Skeletal muscle satellite cell (primary cell): ENCODE measurements around the gene PRLH.
"Not testable (repeated sequence)": the region's sequence is repeated elsewhere in the genome, so short reads cannot be mapped to it uniquely, and the experiment has no call there.

ENCODE experiments used
- H3K27me3 ChIP-seq: 2 replicates; pipeline ENCODE4 v1.7.0; 2013; ENCODE audit warnings: low read length; ENCODE audit not compliant: control insufficient read depth, insufficient read depth
- H3K36me3 ChIP-seq: 2 replicates; pipeline ENCODE4 v1.7.0; 2013; ENCODE audit warnings: mild to moderate bottlenecking, control low read depth, low read length; ENCODE audit not compliant: insufficient read depth
- H3K4me1 ChIP-seq: 2 replicates; pipeline ENCODE4 v1.7.0; 2013; ENCODE audit warnings: low read length; ENCODE audit not compliant: control insufficient read depth, insufficient read depth
- H3K4me2 ChIP-seq: 2 replicates; pipeline ENCODE4 v1.7.0; 2013; ENCODE audit warnings: mild to moderate bottlenecking, low read length
- H3K4me3 ChIP-seq: 2 replicates; pipeline ENCODE4 v1.7.0; 2013; ENCODE audit warnings: low read length
- H3K9ac ChIP-seq: 2 replicates; pipeline ENCODE4 v1.7.0; 2013; ENCODE audit warnings: mild to moderate bottlenecking, low read depth, low read length, moderate library complexity
- H3K9me3 ChIP-seq: replicated peaks from 2 replicates; pipeline ENCODE4 v1.7.0; 2013; ENCODE audit warnings: mild to moderate bottlenecking, control low read depth, low read length

The PRLH gene

DNA sequence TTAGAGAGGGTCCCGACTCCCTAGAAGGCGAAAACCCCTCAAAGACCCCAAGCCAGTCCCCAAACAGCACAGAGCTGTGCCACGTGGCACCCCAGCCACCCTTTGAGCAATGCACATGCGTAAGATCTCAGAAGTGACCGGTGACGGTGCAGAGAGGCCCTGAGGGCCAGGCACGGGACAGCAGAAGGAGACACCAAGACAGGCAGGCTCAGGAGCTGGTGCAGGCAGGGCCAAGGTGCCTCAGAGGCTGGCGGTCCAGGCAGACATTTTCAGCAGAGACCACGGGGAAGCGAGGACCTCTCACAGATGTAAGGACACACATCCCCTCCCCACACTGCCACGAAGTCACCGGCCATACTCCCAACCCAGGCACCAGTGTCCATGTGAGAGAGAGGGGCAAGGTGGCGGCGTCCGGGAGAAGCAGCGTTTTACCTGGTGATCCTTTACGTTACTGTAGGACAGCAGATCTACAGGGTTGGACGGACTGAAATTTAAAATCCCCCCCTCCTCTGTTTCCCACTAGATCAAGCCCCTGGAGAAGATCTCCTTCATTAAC lies 26.1 kb downstream of the PRLH start:
- Histone ChIP-seq H3K9me3 (no peaks in the 10 kb centered on the region), H3K4me2 (no peak overlapping the region), H3K4me1 (no peaks in the 10 kb centered on the region), H3K4me3 (no peak overlapping the region), H3K9ac (no peak overlapping the region), H3K27me3 (no peaks in the 10 kb centered on the region), H3K36me3 (no peaks in the 10 kb centered on the region)

DNA sequence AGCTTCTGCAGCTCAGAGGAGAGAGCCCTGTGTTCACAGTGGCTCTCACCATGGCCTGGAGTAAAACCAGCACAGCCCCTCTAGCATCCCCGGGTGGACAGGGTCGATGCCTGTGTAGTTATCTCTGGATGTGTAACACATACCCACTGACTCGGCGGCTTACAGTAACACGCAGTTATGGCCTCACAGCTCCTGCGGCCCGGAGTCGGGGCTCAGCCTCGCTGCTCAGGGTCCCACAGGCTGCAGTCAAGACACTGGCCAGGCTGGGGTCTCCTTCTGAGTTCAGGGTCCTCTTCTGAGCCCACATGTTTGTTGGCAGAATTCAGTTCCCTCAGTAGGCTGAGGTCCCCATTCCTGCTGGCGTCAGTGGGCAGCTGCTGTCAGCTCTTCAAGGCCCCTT lies 26.7 kb downstream of the PRLH start:
- no peaks in the 10 kb centered on the region for H3K4me1 ChIP-seq

DNA sequence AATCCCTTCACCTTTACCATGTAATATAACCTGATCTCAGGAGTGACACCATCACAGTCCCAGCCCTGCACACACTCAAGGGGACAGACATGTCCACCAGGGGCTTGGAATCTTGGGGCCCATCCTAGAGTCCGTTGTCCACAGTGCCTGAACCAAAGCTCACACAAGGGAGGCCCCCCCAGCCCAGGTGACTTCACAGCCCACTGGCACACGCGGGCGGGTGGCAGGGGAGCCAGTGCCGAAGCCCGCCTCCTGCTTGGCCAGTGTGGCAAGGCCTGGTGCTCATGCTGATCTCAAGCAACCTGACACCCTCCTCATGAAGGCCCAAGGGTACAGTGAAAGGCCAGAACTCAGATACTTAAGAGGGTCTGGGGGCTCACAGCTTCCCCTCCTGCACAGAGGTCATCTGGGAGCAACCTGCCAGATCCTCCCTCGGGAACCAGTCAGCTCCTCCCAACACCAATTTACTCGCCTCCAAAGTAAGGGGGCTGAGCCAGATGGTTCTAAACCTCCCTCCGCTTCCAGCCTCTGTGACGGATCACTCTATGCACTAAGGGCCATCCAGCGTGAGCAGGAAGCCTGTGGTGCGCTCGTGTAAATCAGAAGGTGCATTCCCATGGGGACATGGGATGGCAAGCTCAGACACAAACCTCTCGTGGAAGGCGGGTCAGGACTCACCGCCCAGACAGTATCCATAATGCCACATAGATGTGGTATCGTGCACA lies 27.4 kb downstream of the PRLH start:
- no peaks in the 10 kb centered on the region for H3K4me1 ChIP-seq
- no peaks in the 10 kb centered on the region for H3K9me3 ChIP-seq
- H3K36me3 ChIP-seq: no peaks in the 10 kb centered on the region
- H3K9ac ChIP-seq: no peak overlapping the region
- H3K4me2 ChIP-seq: no peak overlapping the region
- H3K27me3 ChIP-seq: no peaks in the 10 kb centered on the region
- no peak overlapping the region for H3K4me3 ChIP-seq

More for the DNA sequence above, 26.7 kb downstream of the PRLH start:
- H3K27me3 ChIP-seq: no peaks in the 10 kb centered on the region
- H3K9ac ChIP-seq: no peak overlapping the region
- no peak overlapping the region for H3K4me3 ChIP-seq
- H3K36me3 ChIP-seq: no peaks in the 10 kb centered on the region
- H3K4me2 ChIP-seq: no peak overlapping the region
- no peaks in the 10 kb centered on the region for H3K9me3 ChIP-seq

DNA sequence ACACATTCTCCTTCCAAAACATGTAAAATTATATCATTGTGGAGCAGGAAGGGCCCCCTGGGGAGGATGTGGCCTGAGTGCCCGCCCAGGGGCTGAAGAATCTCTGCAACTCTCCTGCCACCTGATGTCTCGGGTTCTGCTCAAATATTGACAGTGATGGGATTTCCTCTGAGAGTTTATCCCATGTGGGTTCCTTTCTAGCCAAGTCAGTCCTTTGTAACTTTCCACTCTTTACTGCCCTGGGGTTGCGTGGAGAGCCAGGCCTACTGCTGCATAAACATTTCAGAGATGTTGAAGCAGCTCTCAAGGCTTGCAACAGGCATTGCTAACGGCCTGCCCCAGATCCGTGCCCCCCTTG lies 28.1 kb downstream of the PRLH start:
- Histone ChIP-seq H3K4me3 (no peak overlapping the region), H3K9me3 (no peaks in the 10 kb centered on the region), H3K4me2 (no peak overlapping the region), H3K9ac (no peak overlapping the region), H3K36me3 (no peaks in the 10 kb centered on the region), H3K27me3 (no peaks in the 10 kb centered on the region), H3K4me1 (no peaks in the 10 kb centered on the region)

DNA sequence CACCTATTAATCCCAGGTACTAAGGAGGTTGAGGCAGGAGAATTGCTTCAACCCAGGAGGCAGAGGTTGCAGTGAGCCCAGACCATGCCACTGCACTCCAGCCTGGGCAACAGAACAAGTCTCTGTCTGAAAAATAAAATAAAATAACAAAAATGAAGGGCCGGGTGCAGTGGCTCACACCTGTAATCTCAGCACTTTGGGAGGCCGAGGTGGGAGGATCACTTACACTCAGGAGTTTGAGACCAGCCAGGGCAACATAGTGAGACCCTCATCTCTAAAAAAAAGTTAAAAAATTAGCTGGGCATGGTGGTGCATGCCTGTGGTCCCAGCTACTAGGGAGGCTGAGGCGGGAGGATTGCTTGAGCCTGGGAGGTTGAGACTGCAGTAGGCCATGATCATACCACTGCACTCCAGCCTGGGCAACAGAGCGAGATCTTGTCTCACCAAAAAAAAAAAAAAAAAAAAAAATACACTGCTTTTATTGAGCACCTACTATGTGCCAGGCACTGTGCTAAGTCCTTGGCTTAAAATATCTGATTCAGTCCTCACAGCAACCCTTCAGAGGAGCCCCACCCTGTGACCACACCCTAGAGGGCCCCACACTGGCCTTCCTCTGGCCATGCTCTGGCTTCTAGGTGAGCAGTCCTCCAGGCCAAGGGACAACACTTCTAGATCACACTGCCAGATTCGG lies 29.6 kb downstream of the PRLH start:
- peaks cover 14% of the 10 kb centered on the region for H3K4me1 ChIP-seq
- H3K27me3 ChIP-seq, H3K4me3 ChIP-seq, H3K36me3 ChIP-seq, H3K9me3 ChIP-seq, H3K4me2 ChIP-seq, H3K9ac ChIP-seq: not testable (repeated sequence)

DNA sequence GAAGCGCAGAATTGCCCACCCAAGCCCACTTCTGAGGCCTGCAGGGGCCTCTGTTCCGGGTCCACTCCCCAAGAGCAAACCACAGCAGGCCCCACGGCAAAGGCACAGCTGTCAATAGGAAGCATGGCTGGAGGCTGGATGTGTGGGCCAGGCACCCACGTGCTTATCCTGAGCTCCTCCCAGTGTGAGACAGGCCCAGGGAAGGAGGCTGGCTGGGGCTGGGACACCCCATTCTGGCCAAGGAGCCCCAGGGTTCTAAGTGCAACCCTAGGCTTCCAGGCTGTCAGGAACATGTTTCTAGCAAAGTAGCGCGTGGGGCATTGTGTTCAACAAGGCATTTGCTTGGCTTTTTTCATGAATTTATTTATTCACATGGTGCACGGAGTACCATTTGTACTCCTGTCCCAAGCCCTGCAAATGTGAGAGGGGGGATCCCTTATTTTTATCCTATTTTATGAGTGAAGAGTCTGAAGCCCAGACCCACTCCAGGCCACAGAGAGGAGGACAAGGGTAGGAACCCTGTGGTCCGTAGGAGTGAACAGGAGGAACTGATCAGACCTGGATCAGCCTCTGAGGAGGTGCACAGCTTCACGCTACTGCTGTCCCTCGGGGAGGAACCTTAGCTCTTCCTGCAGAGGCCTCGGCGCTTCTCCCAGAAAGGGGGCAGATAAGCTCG lies 30.3 kb downstream of the PRLH start:
- peaks cover 14% of the 10 kb centered on the region for H3K4me1 ChIP-seq
- no peak overlapping the region for H3K4me2 ChIP-seq
- H3K9me3 ChIP-seq: no peaks in the 10 kb centered on the region
- H3K27me3 ChIP-seq: no peaks in the 10 kb centered on the region
- no peak overlapping the region for H3K9ac ChIP-seq
- H3K4me3 ChIP-seq: no peak overlapping the region
- H3K36me3 ChIP-seq: no peaks in the 10 kb centered on the region

DNA sequence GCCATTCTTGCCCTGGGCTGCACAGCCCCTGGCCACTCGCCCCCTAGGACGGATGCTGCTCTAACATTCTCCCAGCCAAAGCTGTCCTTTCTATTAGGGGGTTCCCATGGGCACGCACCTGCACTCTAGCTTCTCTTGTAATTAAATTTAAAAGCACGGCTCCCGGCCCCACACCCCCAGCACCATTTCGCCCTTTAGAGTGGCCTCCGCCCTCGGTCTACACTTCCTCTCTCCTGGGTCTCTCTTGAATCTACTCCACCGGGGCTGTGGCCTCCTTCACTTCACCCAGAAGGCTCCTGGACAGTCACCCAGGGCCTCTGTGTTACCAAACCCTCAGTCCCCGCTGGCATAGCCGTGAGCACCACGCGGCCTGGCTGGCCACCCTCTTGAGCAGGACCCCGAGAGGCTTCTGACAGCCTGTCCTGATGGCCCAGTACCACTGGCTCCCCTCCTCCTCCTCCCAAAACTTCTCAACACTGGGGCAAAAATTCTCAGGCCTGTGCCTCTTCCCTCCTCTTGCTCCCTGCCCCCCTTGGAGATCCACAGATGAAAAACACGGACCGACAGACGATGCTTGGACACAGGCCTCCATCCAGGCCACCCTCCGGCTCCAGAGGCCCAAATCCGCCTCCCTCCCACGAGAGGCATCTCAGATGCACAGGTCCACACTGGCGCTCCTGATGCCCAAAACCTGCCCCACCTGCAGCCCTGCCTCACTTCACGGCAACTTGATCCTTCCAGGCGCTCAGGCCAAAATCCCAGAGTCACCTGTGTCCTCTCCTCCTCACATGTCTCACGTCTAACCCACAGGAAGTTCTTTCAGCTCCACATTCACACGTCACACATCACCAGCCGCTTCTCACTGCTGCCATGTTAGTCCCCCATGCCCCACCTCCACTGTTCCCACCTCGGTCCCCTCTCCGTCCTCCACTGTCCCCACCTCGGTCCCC lies 31.1 kb downstream of the PRLH start:
- H3K4me1 ChIP-seq: peaks cover 14% of the 10 kb centered on the region
- H3K4me3 ChIP-seq: no peak overlapping the region
- no peak overlapping the region for H3K4me2 ChIP-seq
- H3K27me3 ChIP-seq: no peaks in the 10 kb centered on the region
- no peaks in the 10 kb centered on the region for H3K9me3 ChIP-seq
- no peaks in the 10 kb centered on the region for H3K36me3 ChIP-seq
- H3K9ac ChIP-seq: no peak overlapping the region

DNA sequence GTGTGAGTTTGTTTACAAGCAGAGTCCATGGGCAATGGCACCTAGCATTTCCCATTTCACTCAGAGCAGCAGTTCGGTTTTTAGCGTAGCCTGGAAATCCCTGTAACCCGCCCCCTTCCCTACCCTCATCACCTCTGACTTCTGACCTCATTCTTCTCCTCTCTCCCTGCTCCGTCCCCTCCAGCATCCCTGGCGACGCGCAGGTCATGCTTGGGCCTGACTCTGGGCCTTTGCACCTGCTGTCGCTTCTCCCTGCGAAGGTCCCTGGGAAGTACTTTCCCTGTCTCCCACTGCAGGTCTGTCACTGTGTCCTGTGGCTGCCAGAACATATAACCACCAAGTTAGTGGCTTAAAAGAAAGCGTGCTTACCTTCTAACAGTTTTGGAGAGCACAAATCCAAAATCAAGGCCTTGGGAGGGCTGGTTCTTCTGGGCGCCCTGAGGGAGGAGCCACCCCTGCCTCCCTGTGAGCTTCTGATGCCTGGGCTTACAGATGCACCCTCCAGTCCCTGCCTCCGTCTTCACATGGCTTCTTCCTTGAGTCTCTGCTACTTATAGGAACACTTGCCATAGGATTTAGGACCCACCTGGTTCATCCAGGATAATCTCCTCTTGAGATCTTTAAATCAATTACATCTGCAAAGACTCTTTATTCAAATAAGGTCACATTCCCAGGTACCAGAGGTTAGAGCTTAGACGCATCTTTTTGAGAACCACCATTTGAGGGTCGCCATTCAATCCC lies 32.3 kb downstream of the PRLH start:
- no peak overlapping the region for H3K4me3 ChIP-seq
- peaks cover 18% of the 10 kb centered on the region for H3K4me1 ChIP-seq
- H3K9me3 ChIP-seq: no peaks in the 10 kb centered on the region
- H3K36me3 ChIP-seq: no peaks in the 10 kb centered on the region
- no peak overlapping the region for H3K4me2 ChIP-seq
- H3K9ac ChIP-seq: no peak overlapping the region
- no peaks in the 10 kb centered on the region for H3K27me3 ChIP-seq

DNA sequence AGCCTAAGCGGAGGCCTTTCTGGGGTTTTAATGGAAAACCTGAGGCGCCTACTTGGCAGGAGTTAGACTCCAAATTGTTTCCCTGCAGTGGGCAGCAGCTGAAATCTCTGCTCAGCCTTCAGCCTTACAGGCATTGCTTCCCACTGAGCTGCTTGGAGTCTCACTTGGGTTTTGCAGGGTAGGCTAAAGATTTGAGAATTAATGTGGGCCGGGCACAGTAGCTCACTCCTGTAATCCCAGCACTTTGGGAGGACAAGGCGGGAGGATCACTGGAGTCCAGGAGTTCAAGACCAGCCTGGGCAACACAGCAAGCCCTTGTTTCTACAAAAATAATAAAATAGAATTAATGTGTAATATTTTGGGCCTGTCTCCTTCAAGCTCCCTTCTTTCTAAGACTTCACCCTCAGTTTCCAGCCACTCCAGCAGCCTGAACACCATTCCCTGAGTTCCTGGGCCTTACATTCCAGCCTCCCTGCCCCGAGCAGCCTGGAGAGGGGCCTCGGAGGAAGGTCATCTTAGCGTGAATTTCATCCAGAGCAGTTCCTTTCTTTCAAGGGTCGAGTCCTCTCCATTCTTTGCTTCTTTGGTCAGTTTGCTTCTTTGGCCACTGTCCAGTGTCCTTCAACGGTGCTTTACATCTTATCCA lies 33.2 kb downstream of the PRLH start:
- Histone ChIP-seq H3K4me1 (peaks cover 22% of the 10 kb centered on the region), H3K36me3 (no peaks in the 10 kb centered on the region), H3K9me3 (no peaks in the 10 kb centered on the region), H3K9ac (peak overlapping the region; percentile 71), H3K27me3 (no peaks in the 10 kb centered on the region), H3K4me3 (peak overlapping the region; percentile 25), H3K4me2 (peak overlapping the region; percentile 70)

DNA sequence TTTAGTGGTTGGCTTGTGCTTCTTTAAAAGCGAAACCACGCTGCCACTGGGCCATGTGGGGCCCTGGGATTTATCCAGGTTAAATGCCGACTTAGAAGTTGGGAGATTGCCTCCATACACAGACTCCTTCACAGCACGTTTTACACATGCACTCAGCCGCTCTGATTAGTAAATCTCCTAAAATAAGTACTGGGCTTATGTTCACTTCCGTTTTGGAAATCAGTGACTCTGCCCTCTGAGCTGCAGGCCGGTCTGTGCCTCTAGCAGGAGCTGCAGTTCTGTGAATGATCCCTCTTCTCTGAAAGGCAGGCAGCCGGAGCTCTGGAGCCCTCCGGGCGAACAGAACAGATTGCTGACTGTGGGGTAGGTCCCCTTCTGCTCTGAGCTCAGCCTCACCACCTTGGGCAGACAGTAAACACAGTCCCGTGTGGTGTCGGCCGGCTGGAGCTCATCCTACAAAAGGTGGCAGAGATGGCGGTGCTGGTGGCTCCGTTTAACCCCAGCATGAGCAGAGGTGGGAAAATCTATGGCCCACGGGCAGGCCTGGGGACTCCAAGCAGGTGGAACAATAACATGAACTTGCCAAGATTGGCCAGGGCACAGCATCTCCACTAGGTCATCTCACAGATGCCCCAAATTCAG lies 34.0 kb downstream of the PRLH start:
- Histone ChIP-seq H3K9ac (peak overlapping the region; percentile 71), H3K4me1 (peaks cover 22% of the 10 kb centered on the region), H3K4me2 (peak overlapping the region; percentile 70), H3K27me3 (no peaks in the 10 kb centered on the region), H3K9me3 (no peaks in the 10 kb centered on the region), H3K36me3 (no peaks in the 10 kb centered on the region), H3K4me3 (peak overlapping the region; percentile 25)
